Measurements from ENCODE around the gene HPSE2.
A peak's percentile ranks its signal among the peaks of the same experiment; 100 is the strongest.

HPSE2 gene

GRCh38 chr10:98610301-98610700 lies 625.4 kb downstream of the HPSE2 start:
- no peaks in the 10 kb centered on the region for H3K36me3 ChIP-seq (ENCODE audit: control insufficient read depth in 4 of 4, insufficient read depth in 4 of 4, low read length in 3 of 4)
- POLR2A ChIA-PET, result no interaction called here
- H3K27me3 ChIP-seq (replicated peaks in 2 of 5; ENCODE audit: control insufficient read depth in 4 of 5, insufficient read depth in 5 of 5, low read length in 4 of 5), result peaks cover 0 to 16% (median 15%) of the 10 kb centered on the region in 5 experiments
- H3K9me3 ChIP-seq (ENCODE audit: control extremely low read depth in 1 of 5, control insufficient read depth in 4 of 5, insufficient read depth in 2 of 5, low read depth in 1 of 5, low read length in 4 of 5), result no peaks in the 10 kb centered on the region
- no peaks in the 10 kb centered on the region for H3K4me1 ChIP-seq (ENCODE audit: control extremely low read depth in 1 of 4, control insufficient read depth in 4 of 4, insufficient read depth in 4 of 4, low read length in 3 of 4)
- 100% methylated on average over 1 of the region's 1 CpG for WGBS (ENCODE audit: insufficient coverage)
- H3K27ac ChIP-seq (ENCODE audit: insufficient read depth in 1 of 2, low read depth in 1 of 2, low read length in 2 of 2, poor library complexity in 1 of 2, severe bottlenecking in 2 of 2), result no peak overlapping the region
- H3K4me3 ChIP-seq (ENCODE audit: control insufficient read depth in 1 of 7, extremely low read depth in 1 of 7, insufficient read depth in 4 of 7, low read depth in 2 of 7, low read length in 6 of 7), result no peak overlapping the region
- CTCF ChIA-PET, result no interaction called here
- DNase-seq, result no peak

GRCh38 chr10:98609265-98609664 lies 626.4 kb downstream of the HPSE2 start:
- POLR2A ChIA-PET, result no interaction called here
- H3K36me3 ChIP-seq (ENCODE audit: control insufficient read depth in 4 of 4, insufficient read depth in 4 of 4, low read length in 3 of 4), result no peaks in the 10 kb centered on the region
- H3K4me3 ChIP-seq (ENCODE audit: control insufficient read depth in 1 of 7, extremely low read depth in 1 of 7, insufficient read depth in 4 of 7, low read depth in 2 of 7, low read length in 6 of 7), result no peak overlapping the region
- DNase-seq, result no peak
- peaks cover 0 to 18% (median 16%) of the 10 kb centered on the region in 5 experiments for H3K27me3 ChIP-seq (replicated peaks in 2 of 5; ENCODE audit: control insufficient read depth in 4 of 5, insufficient read depth in 5 of 5, low read length in 4 of 5)
- no peaks in the 10 kb centered on the region for H3K4me1 ChIP-seq (ENCODE audit: control extremely low read depth in 1 of 4, control insufficient read depth in 4 of 4, insufficient read depth in 4 of 4, low read length in 3 of 4)
- no peak overlapping the region for H3K27ac ChIP-seq (ENCODE audit: insufficient read depth in 1 of 2, low read depth in 1 of 2, low read length in 2 of 2, poor library complexity in 1 of 2, severe bottlenecking in 2 of 2)
- WGBS (ENCODE audit: insufficient coverage), result no CpG with 5 or more reads among the region's 2 CpGs
- CTCF ChIA-PET, result no interaction called here
- no peaks in the 10 kb centered on the region for H3K9me3 ChIP-seq (ENCODE audit: control extremely low read depth in 1 of 5, control insufficient read depth in 4 of 5, insufficient read depth in 2 of 5, low read depth in 1 of 5, low read length in 4 of 5)

- POLR2A ChIA-PET, result no interaction called here
- CTCF ChIA-PET, result no interaction called here
- peak; percentile 13 to 57 (median 39) for DNase-seq
- 3% methylated on average over 5 of the region's 5 CpGs for WGBS (ENCODE audit: insufficient coverage)
- H3K9me3 ChIP-seq (ENCODE audit: control extremely low read depth in 1 of 5, control insufficient read depth in 4 of 5, insufficient read depth in 2 of 5, low read depth in 1 of 5, low read length in 4 of 5), result no peaks in the 10 kb centered on the region
- no peak overlapping the region for H3K4me3 ChIP-seq (ENCODE audit: control insufficient read depth in 1 of 7, extremely low read depth in 1 of 7, insufficient read depth in 4 of 7, low read depth in 2 of 7, low read length in 6 of 7)
- H3K36me3 ChIP-seq (ENCODE audit: control insufficient read depth in 4 of 4, insufficient read depth in 4 of 4, low read length in 3 of 4), result no peaks in the 10 kb centered on the region
- H3K27ac ChIP-seq (ENCODE audit: insufficient read depth in 1 of 2, low read depth in 1 of 2, low read length in 2 of 2, poor library complexity in 1 of 2, severe bottlenecking in 2 of 2), result no peak overlapping the region
- H3K27me3 ChIP-seq (replicated peaks in 2 of 5; ENCODE audit: control insufficient read depth in 4 of 5, insufficient read depth in 5 of 5, low read length in 4 of 5), result peaks cover 0 to 18% (median 16%) of the 10 kb centered on the region in 5 experiments
- no peaks in the 10 kb centered on the region for H3K4me1 ChIP-seq (ENCODE audit: control extremely low read depth in 1 of 4, control insufficient read depth in 4 of 4, insufficient read depth in 4 of 4, low read length in 3 of 4)
Observed at GRCh38 chr10:98608411-98608810, 627.2 kb downstream of the HPSE2 start.

- ChIA-PET CTCF (no interaction called here), POLR2A (no interaction called here)
- H3K27ac ChIP-seq (ENCODE audit: insufficient read depth in 1 of 2, low read depth in 1 of 2, low read length in 2 of 2, poor library complexity in 1 of 2, severe bottlenecking in 2 of 2), result no peak overlapping the region
- no peak for DNase-seq
- H3K36me3 ChIP-seq (ENCODE audit: control insufficient read depth in 4 of 4, insufficient read depth in 4 of 4, low read length in 3 of 4), result no peaks in the 10 kb centered on the region
- H3K9me3 ChIP-seq (ENCODE audit: control extremely low read depth in 1 of 5, control insufficient read depth in 4 of 5, insufficient read depth in 2 of 5, low read depth in 1 of 5, low read length in 4 of 5), result peaks cover 0 to 10% (median 0%) of the 10 kb centered on the region in 5 experiments
- no peaks in the 10 kb centered on the region for H3K4me1 ChIP-seq (ENCODE audit: control extremely low read depth in 1 of 4, control insufficient read depth in 4 of 4, insufficient read depth in 4 of 4, low read length in 3 of 4)
- H3K27me3 ChIP-seq (replicated peaks in 2 of 5; ENCODE audit: control insufficient read depth in 4 of 5, insufficient read depth in 5 of 5, low read length in 4 of 5), result peaks cover 0 to 11% (median 5%) of the 10 kb centered on the region in 5 experiments
- H3K4me3 ChIP-seq (ENCODE audit: control insufficient read depth in 1 of 7, extremely low read depth in 1 of 7, insufficient read depth in 4 of 7, low read depth in 2 of 7, low read length in 6 of 7), result no peak overlapping the region
Observed at GRCh38 chr10:98602224-98602623, 633.4 kb downstream of the HPSE2 start.

GRCh38 chr10:98599032-98599610 lies 636.5 kb downstream of the HPSE2 start:
- H3K36me3 ChIP-seq (ENCODE audit: control insufficient read depth in 4 of 4, insufficient read depth in 4 of 4, low read length in 3 of 4), result no peaks in the 10 kb centered on the region
- no peaks in the 10 kb centered on the region for H3K4me1 ChIP-seq (ENCODE audit: control extremely low read depth in 1 of 4, control insufficient read depth in 4 of 4, insufficient read depth in 4 of 4, low read length in 3 of 4)
- POLR2A ChIA-PET, result no interaction called here
- no peak overlapping the region for H3K4me3 ChIP-seq (ENCODE audit: control insufficient read depth in 1 of 7, extremely low read depth in 1 of 7, insufficient read depth in 4 of 7, low read depth in 2 of 7, low read length in 6 of 7)
- WGBS (ENCODE audit: insufficient coverage), result 100% methylated on average over 5 of the region's 6 CpGs
- H3K27me3 ChIP-seq (replicated peaks in 2 of 5; ENCODE audit: control insufficient read depth in 4 of 5, insufficient read depth in 5 of 5, low read length in 4 of 5), result no peaks in the 10 kb centered on the region
- DNase-seq, result no peak
- CTCF ChIA-PET, result no interaction called here
- peaks cover 0 to 15% (median 0%) of the 10 kb centered on the region in 5 experiments for H3K9me3 ChIP-seq (ENCODE audit: control extremely low read depth in 1 of 5, control insufficient read depth in 4 of 5, insufficient read depth in 2 of 5, low read depth in 1 of 5, low read length in 4 of 5)
- no peak overlapping the region for H3K27ac ChIP-seq (ENCODE audit: insufficient read depth in 1 of 2, low read depth in 1 of 2, low read length in 2 of 2, poor library complexity in 1 of 2, severe bottlenecking in 2 of 2)

GRCh38 chr10:98596404-98596803 lies 639.2 kb downstream of the HPSE2 start:
- DNase-seq, result no peak
- no CpG with 5 or more reads among the region's 2 CpGs for WGBS (ENCODE audit: insufficient coverage)
- H3K4me1 ChIP-seq (ENCODE audit: control extremely low read depth in 1 of 4, control insufficient read depth in 4 of 4, insufficient read depth in 4 of 4, low read length in 3 of 4), result no peaks in the 10 kb centered on the region
- ChIA-PET POLR2A (no interaction called here), CTCF (no interaction called here)
- peaks cover 0 to 15% (median 0%) of the 10 kb centered on the region in 5 experiments for H3K9me3 ChIP-seq (ENCODE audit: control extremely low read depth in 1 of 5, control insufficient read depth in 4 of 5, insufficient read depth in 2 of 5, low read depth in 1 of 5, low read length in 4 of 5)
- no peak overlapping the region for H3K27ac ChIP-seq (ENCODE audit: insufficient read depth in 1 of 2, low read depth in 1 of 2, low read length in 2 of 2, poor library complexity in 1 of 2, severe bottlenecking in 2 of 2)
- no peak overlapping the region for H3K4me3 ChIP-seq (ENCODE audit: control insufficient read depth in 1 of 7, extremely low read depth in 1 of 7, insufficient read depth in 4 of 7, low read depth in 2 of 7, low read length in 6 of 7)
- no peaks in the 10 kb centered on the region for H3K36me3 ChIP-seq (ENCODE audit: control insufficient read depth in 4 of 4, insufficient read depth in 4 of 4, low read length in 3 of 4)
- H3K27me3 ChIP-seq (replicated peaks in 2 of 5; ENCODE audit: control insufficient read depth in 4 of 5, insufficient read depth in 5 of 5, low read length in 4 of 5), result peaks cover 0 to 2% (median 0%) of the 10 kb centered on the region in 5 experiments

GRCh38 chr10:98589691-98590090 lies 646.0 kb downstream of the HPSE2 start:
- Histone ChIP-seq H3K27ac (ENCODE audit: insufficient read depth in 1 of 2, low read depth in 1 of 2, low read length in 2 of 2, poor library complexity in 1 of 2, severe bottlenecking in 2 of 2) (no peak overlapping the region), H3K4me3 (ENCODE audit: control insufficient read depth in 1 of 7, extremely low read depth in 1 of 7, insufficient read depth in 4 of 7, low read depth in 2 of 7, low read length in 6 of 7) (no peak overlapping the region), H3K27me3 (replicated peaks in 2 of 5; ENCODE audit: control insufficient read depth in 4 of 5, insufficient read depth in 5 of 5, low read length in 4 of 5) (peaks cover 0 to 5% (median 0%) of the 10 kb centered on the region in 5 experiments), H3K36me3 (ENCODE audit: control insufficient read depth in 4 of 4, insufficient read depth in 4 of 4, low read length in 3 of 4) (no peaks in the 10 kb centered on the region), H3K9me3 (ENCODE audit: control extremely low read depth in 1 of 5, control insufficient read depth in 4 of 5, insufficient read depth in 2 of 5, low read depth in 1 of 5, low read length in 4 of 5) (no peaks in the 10 kb centered on the region), H3K4me1 (ENCODE audit: control extremely low read depth in 1 of 4, control insufficient read depth in 4 of 4, insufficient read depth in 4 of 4, low read length in 3 of 4) (no peaks in the 10 kb centered on the region)
- POLR2A ChIA-PET, result no interaction called here
- CTCF ChIA-PET, result no interaction called here
- DNase-seq, result no peak
- no CpG with 5 or more reads among the region's 2 CpGs for WGBS (ENCODE audit: insufficient coverage)
